Epithelial cell of proximal tubule (primary cell): ENCODE measurements around the gene HMGCR. TPM values are rescaled to one million over a fixed set of nuclear protein-coding genes. Genes with fewer than 3 reads are reported as not detected.

ENCODE experiments used
- DNase-seq: peaks from one replicate; pipeline ENCODE4 v3.0.0-alpha.2; 2011; ENCODE audit warnings: low read depth
- H3K4me3 ChIP-seq: 2 replicates; pipeline ENCODE4 v1.5.1; 2011; ENCODE audit warnings: low read depth, mild to moderate bottlenecking, low read length
- CTCF ChIP-seq: conservative IDR thresholded peaks from 2 replicates; pipeline ENCODE4 v1.5.1; 2012; ENCODE audit warnings: low read depth, mild to moderate bottlenecking, low read length
- total RNA-seq: library from RNA; depleted of rRNA; stranded (reverse); fragments of >200 nt; gene quantifications from 2 replicates; pipeline ENCODE4 v1.2.3, GENCODE V29; 2015

HMGCR gene
- total RNA-seq, 1 donor from 2014 or later: 43.9 TPM

DNA sequence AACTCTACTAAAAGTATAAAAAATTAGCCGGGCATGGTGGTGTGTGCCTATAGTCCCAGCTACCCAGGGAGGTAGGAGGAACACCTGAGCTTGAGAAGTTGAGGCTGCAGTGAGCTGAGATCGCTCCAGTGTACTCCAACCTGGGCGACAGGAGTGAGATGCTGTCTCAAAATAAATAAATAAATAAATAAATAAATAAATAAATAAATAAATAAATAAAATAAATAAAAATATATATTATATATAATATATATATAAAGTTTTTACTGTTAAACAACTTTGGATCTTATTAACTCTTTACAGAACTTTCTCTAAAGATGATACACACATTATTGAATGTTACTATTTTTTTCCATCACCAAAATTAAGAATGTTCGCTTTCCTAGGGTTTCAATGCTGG lies 38.4 kb downstream of the HMGCR start:
- no peak for TF ChIP-seq CTCF
- DNase-seq: no peak
- H3K4me3 ChIP-seq: no peak overlapping the region

DNA sequence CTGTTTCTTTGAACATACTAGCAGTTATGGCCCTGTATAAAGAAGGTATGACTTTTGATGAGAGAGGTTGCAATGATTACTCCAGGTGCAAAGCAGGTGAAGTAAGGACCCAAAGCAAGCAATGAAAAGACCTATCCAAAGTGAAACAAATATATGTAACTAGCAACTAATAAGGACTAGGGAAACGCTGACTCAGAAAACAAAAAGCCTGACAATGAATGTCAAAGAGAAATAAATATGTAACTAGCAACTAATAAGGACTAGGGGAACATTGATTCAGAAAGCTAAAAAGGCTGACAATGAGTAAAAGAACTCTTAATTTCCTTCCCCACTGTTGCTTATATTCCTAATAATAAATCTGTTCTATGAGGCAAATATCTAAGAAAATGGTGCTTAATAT lies 43.1 kb downstream of the HMGCR start:
- DNase-seq: no peak
- TF ChIP-seq CTCF: no peak
- H3K4me3 ChIP-seq: no peak overlapping the region

- TF ChIP-seq CTCF: no peak
- no peak for DNase-seq
- H3K4me3 ChIP-seq: no peak overlapping the region
Measured at GRCh38 chr5:75381456-75381855, 44.4 kb downstream of the HMGCR start.

DNA sequence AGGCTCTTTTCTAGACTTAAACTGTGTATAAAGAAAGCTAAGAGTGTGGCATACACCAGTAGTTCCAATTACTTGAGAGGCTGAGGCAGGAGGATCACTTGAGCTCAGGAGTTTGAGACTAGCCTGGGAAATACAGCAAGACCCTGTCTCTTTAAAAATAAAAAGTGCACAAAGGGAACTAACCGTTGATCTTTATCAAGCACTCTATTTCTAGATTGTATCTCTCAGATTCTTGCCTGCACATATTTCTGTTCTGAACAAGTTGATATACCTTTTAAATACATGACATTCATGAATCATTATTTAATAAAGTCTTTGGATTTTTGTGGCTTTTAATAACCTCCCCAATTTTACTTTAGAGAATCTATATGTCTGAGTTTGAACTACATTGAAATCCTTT lies 47.2 kb downstream of the HMGCR start:
- no peak overlapping the region for H3K4me3 ChIP-seq
- TF ChIP-seq CTCF: no peak
- no peak for DNase-seq

GRCh38 chr5:75387806-75388205 lies 50.8 kb downstream of the HMGCR start:
- DNase-seq: no peak
- no peak for TF ChIP-seq CTCF
- no peak overlapping the region for H3K4me3 ChIP-seq

- no peak overlapping the region for H3K4me3 ChIP-seq
- DNase-seq: no peak
- no peak for TF ChIP-seq CTCF
Measured at GRCh38 chr5:75389430-75389829, 52.4 kb downstream of the HMGCR start.

DNA sequence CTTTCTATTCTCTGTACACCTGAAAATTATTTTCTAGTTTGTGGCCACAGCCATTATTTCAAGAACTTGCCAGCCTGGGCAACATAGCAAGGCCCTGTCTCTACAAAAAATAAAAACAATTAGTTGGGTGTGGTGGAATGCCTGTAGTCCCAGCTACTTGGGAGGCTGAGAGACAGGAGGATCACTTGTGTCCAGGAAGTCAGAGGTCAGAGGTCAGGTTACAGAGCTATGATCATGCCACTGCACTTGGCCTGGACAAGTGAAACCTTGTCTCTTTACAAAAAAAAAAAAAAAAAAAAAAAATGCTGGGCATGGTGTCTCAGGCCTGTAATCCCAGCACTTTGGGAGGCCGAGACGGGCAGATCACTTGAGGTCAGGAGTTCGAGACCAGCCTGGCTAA lies 58.3 kb downstream of the HMGCR start:
- no peak overlapping the region for H3K4me3 ChIP-seq
- no peak for TF ChIP-seq CTCF
- no peak for DNase-seq
